ENCODE results near the gene ECE1. TPM values are rescaled to one million over a fixed set of nuclear protein-coding genes. Genes with fewer than 3 reads are reported as not detected.
"Not testable (repeated sequence)": the region's sequence is repeated elsewhere in the genome, so short reads cannot be mapped to it uniquely, and the experiment has no call there.

ECE1 gene
- total and polyA plus RNA-seq, 10 of the 15 experiments (the other 5 are each of a cell fraction or from before 2014, with no cell fraction given): 0.97 to 81.0 (median 37.0) TPM

DNA sequence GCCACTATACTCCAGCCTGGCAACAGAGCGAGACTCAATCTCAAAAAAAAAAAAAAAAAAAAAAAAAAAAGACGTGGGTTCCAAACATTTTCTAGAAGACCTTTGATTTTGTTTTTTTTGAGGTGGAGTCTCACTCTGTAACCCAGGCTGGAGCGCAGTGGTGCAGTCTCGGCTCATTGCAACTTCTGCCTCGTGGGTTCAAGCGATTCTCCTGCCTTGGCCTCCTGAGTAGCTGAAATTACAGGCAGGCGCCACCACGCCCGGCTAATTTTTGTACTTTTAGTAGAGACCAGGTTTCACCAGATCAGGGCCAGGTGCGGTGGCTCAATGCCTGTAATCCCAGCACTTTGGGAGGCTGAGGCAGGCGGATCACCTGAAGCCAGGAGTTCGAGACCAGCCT lies 117.2 kb downstream of the ECE1 start:
- BruUV-seq (replicated peaks); H3K4me3 ChIP-seq; H4K20me1 ChIP-seq (ENCODE audit: control insufficient read depth, insufficient read depth); H3K9ac ChIP-seq (ENCODE audit: control insufficient read depth, insufficient read depth, low read length); H3K4me2 ChIP-seq (ENCODE audit: control insufficient read depth, insufficient read depth); H3K27ac ChIP-seq (ENCODE audit: control insufficient read depth, insufficient read depth); ATAC-seq; in situ Hi-C loops (cut with MboI); H3K4me1 ChIP-seq (ENCODE audit: control insufficient read depth, insufficient read depth, low read length); H3K9me3 ChIP-seq (replicated peaks; ENCODE audit: control insufficient read depth, insufficient read depth, low read length); DNase-seq (ENCODE audit: low read depth, low spot score); H2AFZ ChIP-seq (ENCODE audit: control insufficient read depth, low read depth, low read length); H3K36me3 ChIP-seq (ENCODE audit: control insufficient read depth in 2 of 2, insufficient read depth in 2 of 2, low read length in 1 of 2); H3K27me3 ChIP-seq (replicated peaks in 1 of 2; ENCODE audit: control insufficient read depth in 2 of 2, insufficient read depth in 2 of 2, low read length in 1 of 2); CTCF ChIA-PET; FAIRE-seq: not testable (repeated sequence)
- 89% methylated on average over 11 of the region's 12 CpGs for WGBS (ENCODE audit: insufficient coverage, insufficient replicate concordance, low lambda C conversion rate, missing lambda C conversion rate)
- intact Hi-C loops (cut with micrococcal nuclease; ENCODE audit: unreplicated experiment): loop anchor here (10.0 kb wide), 2 partner anchors 178 to 388 kb away; partner anchors contain the start of gene HP1BP3
- RAD21 ChIA-PET (ENCODE audit: unreplicated experiment): interaction anchor here (0.7 kb wide), 1 partner anchor 228 kb away, joined by 3 read pairs; no protein-coding TSS in a partner anchor
- SMC1A ChIA-PET (ENCODE audit: uncharacterized antibody, unreplicated experiment): interaction anchor here (1.6 kb wide), 1 partner anchor 15 kb away, joined by 4 read pairs; no protein-coding TSS in a partner anchor
- POLR2A ChIA-PET: interaction anchor here (0.7 kb wide), 1 partner anchor 134 kb away, joined by 3 read pairs; no protein-coding TSS in a partner anchor
- H3K79me2 ChIP-seq (ENCODE audit: control insufficient read depth, insufficient read depth, low read length): peaks cover 39% of the 10 kb centered on the region

DNA sequence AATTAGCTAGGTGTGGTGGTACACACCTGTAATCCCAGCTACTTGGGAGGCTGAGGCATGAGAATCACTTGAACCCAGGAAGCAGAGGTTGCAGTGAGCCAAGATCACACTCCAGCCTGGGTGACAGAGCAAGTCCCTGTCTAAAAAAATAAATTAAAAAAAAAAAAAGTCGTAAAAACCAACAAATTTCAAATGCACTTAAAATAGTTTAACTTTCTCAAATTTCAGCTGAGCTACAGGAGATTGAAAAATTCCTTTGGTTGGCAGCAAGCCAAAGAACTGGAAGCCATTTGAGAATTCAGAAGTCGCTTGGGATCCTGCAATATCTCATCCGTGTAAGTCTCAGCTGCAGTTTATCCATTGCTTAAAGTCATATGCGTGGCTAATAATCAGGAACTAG lies 119.4 kb downstream of the ECE1 start:
- CTCF ChIA-PET: interaction anchor here (0.6 to 1.8 kb wide), 3 partner anchors 11 to 197 kb away, joined by 3 to 5 read pairs (median 3); no protein-coding TSS in a partner anchor
- H3K9me3 ChIP-seq (replicated peaks; ENCODE audit: control insufficient read depth, insufficient read depth, low read length); H3K4me2 ChIP-seq (ENCODE audit: control insufficient read depth, insufficient read depth); FAIRE-seq; H3K27me3 ChIP-seq (replicated peaks in 1 of 2; ENCODE audit: control insufficient read depth in 2 of 2, insufficient read depth in 2 of 2, low read length in 1 of 2); H2AFZ ChIP-seq (ENCODE audit: control insufficient read depth, low read depth, low read length); DNase-seq (ENCODE audit: low read depth, low spot score); ATAC-seq; H3K4me1 ChIP-seq (ENCODE audit: control insufficient read depth, insufficient read depth, low read length); H3K27ac ChIP-seq (ENCODE audit: control insufficient read depth, insufficient read depth); H4K20me1 ChIP-seq (ENCODE audit: control insufficient read depth, insufficient read depth); H3K36me3 ChIP-seq (ENCODE audit: control insufficient read depth in 2 of 2, insufficient read depth in 2 of 2, low read length in 1 of 2); H3K4me3 ChIP-seq; in situ Hi-C loops (cut with MboI); BruUV-seq (replicated peaks); H3K9ac ChIP-seq (ENCODE audit: control insufficient read depth, insufficient read depth, low read length); POLR2A ChIA-PET: not testable (repeated sequence)
- SMC1A ChIA-PET (ENCODE audit: uncharacterized antibody, unreplicated experiment): interaction anchor here (0.7 to 2.2 kb wide), 4 partner anchors 13 to 1932 kb away, joined by 3 to 7 read pairs (median 4); no protein-coding TSS in a partner anchor
- WGBS (ENCODE audit: insufficient coverage, insufficient replicate concordance, low lambda C conversion rate, missing lambda C conversion rate): 100% methylated on average over 4 of the region's 4 CpGs
- RAD21 ChIA-PET (ENCODE audit: unreplicated experiment): interaction anchor here (0.9 kb wide), 1 partner anchor 25 kb away, joined by 3 read pairs; no protein-coding TSS in a partner anchor
- H3K79me2 ChIP-seq (ENCODE audit: control insufficient read depth, insufficient read depth, low read length): peaks cover 40% of the 10 kb centered on the region
- intact Hi-C loops (cut with micrococcal nuclease; ENCODE audit: unreplicated experiment): loop anchor here (10.0 kb wide), 2 partner anchors 176 to 386 kb away; partner anchors contain the start of gene HP1BP3

Measured in GM12878 (cell line).